NB4 (cell line): ENCODE data around the gene FAM118A.

Experiments used
- DNase-seq: peaks from one replicate; pipeline ENCODE4 v3.0.0; 2010; ENCODE audit warnings: low read depth
- H3K4me3 ChIP-seq: one replicate; pipeline ENCODE4 v1.5.1; 2011; ENCODE audit warnings: mild to moderate bottlenecking, low read depth, low read length, moderate library complexity
- CTCF ChIP-seq: IDR thresholded peaks from one replicate; pipeline ENCODE4 v1.5.1; 2012; ENCODE audit warnings: low read depth, low read length
- MAX ChIP-seq: IDR thresholded peaks from 2 replicates; pipeline ENCODE4 v1.6.1; 2011; ENCODE audit warnings: low read depth, low read length
- MYC ChIP-seq: IDR thresholded peaks from 2 replicates; pipeline ENCODE4 v1.6.1; 2011; ENCODE audit warnings: low read depth, low read length
- POLR2A ChIP-seq: IDR thresholded peaks from 2 replicates; pipeline ENCODE4 v1.6.1; 2011; ENCODE audit warnings: mild to moderate bottlenecking; ENCODE audit not compliant: insufficient read length; ENCODE audit errors: extremely low read depth

The FAM118A gene

GRCh38 chr22:45337536-45337935 is 27.8 kb downstream of the FAM118A start:
- no peak for DNase-seq
- H3K4me3 ChIP-seq = no peak overlapping the region
- no peak for TF ChIP-seq CTCF
- TF ChIP-seq MAX = no peak
- no peak for TF ChIP-seq MYC

- DNase-seq = no peak
- no peak overlapping the region for H3K4me3 ChIP-seq
- TF ChIP-seq MAX = no peak
- no peak for TF ChIP-seq CTCF
- TF ChIP-seq MYC = no peak
- TF ChIP-seq POLR2A = no peak
Observed at GRCh38 chr22:45338795-45339194, 29.1 kb downstream of the FAM118A start.

- H3K4me3 ChIP-seq = no peak overlapping the region
- no peak for DNase-seq
- TF ChIP-seq CTCF = no peak
- no peak for TF ChIP-seq MAX
- no peak for TF ChIP-seq POLR2A
- TF ChIP-seq MYC = no peak
Observed at GRCh38 chr22:45340323-45340722, 30.6 kb downstream of the FAM118A start.

- DNase-seq = no peak
- no peak for TF ChIP-seq MAX
- H3K4me3 ChIP-seq = no peak overlapping the region
Observed at GRCh38 chr22:45341498-45341897, 31.8 kb downstream of the FAM118A start.

- no peak for TF ChIP-seq MYC
- TF ChIP-seq CTCF = no peak
- TF ChIP-seq POLR2A = no peak
- no peak for TF ChIP-seq MAX
- no peak overlapping the region for H3K4me3 ChIP-seq
- DNase-seq = no peak
Observed at GRCh38 chr22:45343143-45343542, 33.4 kb downstream of the FAM118A start.

GRCh38 chr22:45344334-45344733 is 34.6 kb downstream of the FAM118A start:
- DNase-seq = no peak
- TF ChIP-seq MAX (no peak), MYC (no peak), CTCF (no peak), POLR2A (no peak)

More at GRCh38 chr22:45344334-45344733, 34.6 kb downstream of the FAM118A start:
- H3K4me3 ChIP-seq = no peak overlapping the region
